ENCODE results near the gene POM121. TPM values are rescaled to one million over a fixed set of nuclear protein-coding genes. Genes with fewer than 3 reads are reported as not detected.
"Not testable (repeated sequence)": the region's sequence is repeated elsewhere in the genome, so short reads cannot be mapped to it uniquely, and the experiment has no call there.

Gene POM121
- total and polyA plus RNA-seq, 2 of the 8 experiments (the other 6 are each of a cell fraction or from before 2014, with no cell fraction given) = 11.5 to 57.0 TPM

DNA sequence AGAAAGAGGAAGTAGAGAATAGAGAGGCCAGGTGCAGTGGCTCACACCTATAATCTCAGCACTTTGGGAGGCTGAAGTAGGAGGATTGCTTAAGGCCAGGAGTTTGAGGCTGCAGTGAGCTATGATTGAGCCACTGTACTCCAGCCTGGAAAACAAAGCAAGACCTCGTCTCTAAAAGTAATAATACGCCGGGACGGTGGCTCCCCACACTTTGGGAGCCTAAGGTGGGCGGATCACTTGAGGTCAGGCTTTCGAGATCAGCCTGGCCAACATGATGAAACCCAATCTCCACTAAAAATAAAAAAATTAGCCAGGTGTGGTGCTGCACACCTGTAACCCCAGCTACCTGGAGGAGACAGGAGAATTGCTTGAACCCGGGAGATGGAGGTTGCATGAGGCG, 70.6 kb downstream of the POM121 start:
- H3K4me3 ChIP-seq (ENCODE audit: extremely low read depth in 1 of 4, insufficient read depth in 2 of 4, low read depth in 3 of 4, low read length in 4 of 4); H4K20me1 ChIP-seq (replicated peaks in 1 of 2; ENCODE audit: control insufficient read depth in 1 of 2, insufficient read depth in 2 of 2, low read length in 2 of 2); H2AK5ac ChIP-seq (ENCODE audit: low read depth, low read length); H2BK15ac ChIP-seq (ENCODE audit: low read length); H3K36me3 ChIP-seq (ENCODE audit: control insufficient read depth in 2 of 4, insufficient read depth in 4 of 4, low read length in 3 of 4); H3K56ac ChIP-seq (replicated peaks; ENCODE audit: insufficient read length, low read depth, low read length); H2AFZ ChIP-seq (ENCODE audit: low read length); POLR2A ChIA-PET (ENCODE audit: partially characterized antibody); H3K23ac ChIP-seq (ENCODE audit: insufficient read length); H3K79me1 ChIP-seq (ENCODE audit: low read depth, low read length); DNase-seq (ENCODE audit: low read depth in 1 of 2, low spot score in 2 of 2); FAIRE-seq; H3K23me2 ChIP-seq (ENCODE audit: low read depth, low read length); H4K8ac ChIP-seq (ENCODE audit: extremely low read depth, insufficient read depth, low read length); H4K91ac ChIP-seq (replicated peaks; ENCODE audit: insufficient read length, low read length); H2BK120ac ChIP-seq (replicated peaks; ENCODE audit: low read depth, low read length); H3K4me2 ChIP-seq (ENCODE audit: insufficient read depth in 1 of 2, low read depth in 2 of 2, low read length in 2 of 2); H3K14ac ChIP-seq (ENCODE audit: insufficient read length); H3K9ac ChIP-seq (replicated peaks in 1 of 4; ENCODE audit: extremely low read depth in 1 of 4, low read depth in 3 of 4, low read length in 3 of 4); H3K27ac ChIP-seq (ENCODE audit: low read depth, low read length); H3K79me2 ChIP-seq (ENCODE audit: control insufficient read depth in 1 of 2, insufficient read depth in 2 of 2, low read length in 2 of 2); H3K4ac ChIP-seq (replicated peaks; ENCODE audit: insufficient read length, low read depth, low read length); H3K9me3 ChIP-seq (ENCODE audit: insufficient read depth in 2 of 2, low read depth in 1 of 2, low read length in 1 of 2); H2BK12ac ChIP-seq (ENCODE audit: low read depth, low read length); H3K18ac ChIP-seq (ENCODE audit: extremely low read depth, low read length); H3K27me3 ChIP-seq (replicated peaks in 1 of 4; ENCODE audit: control insufficient read depth in 3 of 4, extremely low read depth in 1 of 4, insufficient read depth in 3 of 4, low read length in 3 of 4); H2BK20ac ChIP-seq (ENCODE audit: low read length); CTCF ChIA-PET (ENCODE audit: partially characterized antibody); H3K4me1 ChIP-seq (replicated peaks in 1 of 4; ENCODE audit: control insufficient read depth in 3 of 4, insufficient read depth in 4 of 4, low read length in 3 of 4); H2BK5ac ChIP-seq (ENCODE audit: low read depth, low read length); H4K5ac ChIP-seq (ENCODE audit: insufficient read length, low read depth, low read length): not testable (repeated sequence)
- 97% methylated on average over 7 of the region's 8 CpGs; no CpG with 5 or more reads in 1 of the 2 experiments for WGBS, 2 experiments (ENCODE audit: extremely low coverage in 1 of 2, insufficient coverage in 1 of 2, insufficient read length in 1 of 2, insufficient replicate concordance in 2 of 2, low coverage in 1 of 2, low lambda C conversion rate in 2 of 2, missing lambda C conversion rate in 1 of 2)

DNA sequence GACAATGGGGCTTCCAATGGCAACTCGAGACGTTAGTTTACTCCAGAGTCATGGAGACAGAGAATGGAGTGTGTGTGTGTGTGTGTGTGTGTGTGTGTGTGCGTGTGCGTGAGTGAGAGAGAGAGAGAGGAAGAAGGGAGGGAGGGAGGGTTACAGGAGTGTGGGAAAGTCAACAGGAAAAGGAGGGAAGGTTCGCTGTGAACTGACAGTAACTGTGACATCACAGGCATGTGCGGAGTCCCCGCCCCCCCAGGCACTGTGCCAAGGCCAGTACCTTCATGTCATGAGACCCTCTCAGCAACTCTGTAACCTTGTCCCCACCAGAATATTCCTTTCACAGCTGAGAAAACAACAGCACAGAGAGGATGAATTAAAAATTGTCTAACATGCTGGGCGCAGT, 72.6 kb downstream of the POM121 start:
- H3K27ac ChIP-seq (ENCODE audit: low read depth, low read length); H3K4me1 ChIP-seq (replicated peaks in 1 of 4; ENCODE audit: control insufficient read depth in 3 of 4, insufficient read depth in 4 of 4, low read length in 3 of 4); H2BK15ac ChIP-seq (ENCODE audit: low read length); POLR2A ChIA-PET (ENCODE audit: partially characterized antibody); H3K79me2 ChIP-seq (ENCODE audit: control insufficient read depth in 1 of 2, insufficient read depth in 2 of 2, low read length in 2 of 2); H4K5ac ChIP-seq (ENCODE audit: insufficient read length, low read depth, low read length); H3K4ac ChIP-seq (replicated peaks; ENCODE audit: insufficient read length, low read depth, low read length); CTCF ChIA-PET (ENCODE audit: partially characterized antibody); H4K8ac ChIP-seq (ENCODE audit: extremely low read depth, insufficient read depth, low read length); H3K9ac ChIP-seq (replicated peaks in 1 of 4; ENCODE audit: extremely low read depth in 1 of 4, low read depth in 3 of 4, low read length in 3 of 4); H2BK12ac ChIP-seq (ENCODE audit: low read depth, low read length); H3K4me2 ChIP-seq (ENCODE audit: insufficient read depth in 1 of 2, low read depth in 2 of 2, low read length in 2 of 2); H2BK5ac ChIP-seq (ENCODE audit: low read depth, low read length); H3K36me3 ChIP-seq (ENCODE audit: control insufficient read depth in 2 of 4, insufficient read depth in 4 of 4, low read length in 3 of 4); H4K91ac ChIP-seq (replicated peaks; ENCODE audit: insufficient read length, low read length); H3K27me3 ChIP-seq (replicated peaks in 1 of 4; ENCODE audit: control insufficient read depth in 3 of 4, extremely low read depth in 1 of 4, insufficient read depth in 3 of 4, low read length in 3 of 4); H2AFZ ChIP-seq (ENCODE audit: low read length); H2BK20ac ChIP-seq (ENCODE audit: low read length); H3K18ac ChIP-seq (ENCODE audit: extremely low read depth, low read length); DNase-seq (ENCODE audit: low read depth in 1 of 2, low spot score in 2 of 2); H4K20me1 ChIP-seq (replicated peaks in 1 of 2; ENCODE audit: control insufficient read depth in 1 of 2, insufficient read depth in 2 of 2, low read length in 2 of 2); H3K4me3 ChIP-seq (ENCODE audit: extremely low read depth in 1 of 4, insufficient read depth in 2 of 4, low read depth in 3 of 4, low read length in 4 of 4); H2BK120ac ChIP-seq (replicated peaks; ENCODE audit: low read depth, low read length); H3K23me2 ChIP-seq (ENCODE audit: low read depth, low read length); H2AK5ac ChIP-seq (ENCODE audit: low read depth, low read length); H3K56ac ChIP-seq (replicated peaks; ENCODE audit: insufficient read length, low read depth, low read length); H3K79me1 ChIP-seq (ENCODE audit: low read depth, low read length); H3K9me3 ChIP-seq (ENCODE audit: insufficient read depth in 2 of 2, low read depth in 1 of 2, low read length in 1 of 2); FAIRE-seq; H3K23ac ChIP-seq (ENCODE audit: insufficient read length); H3K14ac ChIP-seq (ENCODE audit: insufficient read length): not testable (repeated sequence)
- 83% methylated on average over 2 of the region's 8 CpGs; no CpG with 5 or more reads in 1 of the 2 experiments for WGBS, 2 experiments (ENCODE audit: extremely low coverage in 1 of 2, insufficient coverage in 1 of 2, insufficient read length in 1 of 2, insufficient replicate concordance in 2 of 2, low coverage in 1 of 2, low lambda C conversion rate in 2 of 2, missing lambda C conversion rate in 1 of 2)

All from H1 (cell line).